ENCODE data around the gene ATRIP.
"Not testable (repeated sequence)": the region's sequence is repeated elsewhere in the genome, so short reads cannot be mapped to it uniquely, and the experiment has no call there.

ATRIP gene

GRCh38 chr3:48469046-48469915, 22.7 kb downstream of the ATRIP start:
- no peak for DNase-seq (ENCODE audit: low spot score)

DNA sequence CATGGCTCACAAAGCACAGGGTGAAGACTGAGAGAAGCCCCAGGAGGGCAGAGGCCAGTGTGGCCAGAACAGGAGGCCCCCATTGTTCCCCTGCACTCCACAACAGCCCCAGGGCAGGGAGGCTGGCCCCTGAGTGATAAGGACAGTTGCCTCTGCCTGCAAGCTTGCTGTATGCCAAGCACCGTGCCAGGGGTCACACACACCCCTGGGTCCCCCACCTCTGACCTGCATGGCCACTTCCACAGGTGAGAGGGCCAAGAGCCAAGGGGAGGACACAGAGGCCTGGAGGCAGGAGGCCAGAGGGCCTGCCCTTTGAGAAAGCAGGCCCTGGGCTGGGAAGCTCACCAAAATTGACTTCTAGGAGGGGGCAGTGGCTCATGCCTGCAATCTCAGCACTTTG, 23.7 kb downstream of the ATRIP start:
- no peak for DNase-seq (ENCODE audit: low spot score)

DNA sequence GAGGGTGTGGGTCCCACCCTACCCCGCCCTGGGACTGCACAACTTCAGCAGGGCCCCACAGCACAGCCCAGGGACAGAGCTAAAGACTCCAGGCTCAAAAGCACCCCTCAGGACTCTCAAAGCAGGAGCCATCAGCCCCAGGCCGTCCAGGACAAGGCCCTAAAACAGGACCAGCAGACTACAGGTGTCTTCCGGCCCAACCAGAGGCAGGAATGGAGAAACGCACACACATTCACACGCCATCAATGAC, 26.1 kb downstream of the ATRIP start:
- peak; percentile 63 for DNase-seq (ENCODE audit: low spot score)

DNA sequence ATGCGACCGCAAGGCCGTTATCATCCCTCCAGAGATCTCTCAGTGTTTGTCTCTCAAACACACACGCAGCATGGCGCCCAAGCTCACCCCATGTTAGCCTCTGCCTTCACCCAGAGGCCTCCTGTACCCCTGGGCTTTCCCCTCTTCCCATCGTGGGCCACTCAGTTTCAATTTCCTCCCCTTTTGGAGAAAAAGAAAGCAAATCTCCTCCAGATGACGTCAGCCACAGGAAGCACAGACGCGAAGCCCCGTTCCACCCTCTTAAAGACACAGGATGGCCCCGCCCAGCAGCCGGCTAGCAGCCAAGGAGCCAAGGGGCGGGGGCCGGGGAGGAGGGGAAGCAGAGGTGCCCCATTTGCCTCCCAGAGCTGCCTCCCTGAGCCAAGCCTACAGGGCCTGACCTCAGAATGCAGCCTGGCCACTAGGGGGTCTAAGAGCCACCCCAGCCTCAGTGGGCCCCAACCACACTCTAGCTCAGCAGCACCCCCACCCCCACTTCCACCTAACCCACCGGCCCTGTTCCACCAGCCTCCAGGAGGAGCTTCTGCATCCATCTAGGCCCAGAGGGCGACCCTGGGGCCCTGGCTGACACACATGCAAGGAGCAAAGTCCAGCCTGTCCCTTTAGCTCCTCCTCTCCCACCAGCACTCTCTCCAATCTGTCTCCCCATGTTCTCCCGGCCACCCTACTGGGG, 26.5 kb downstream of the ATRIP start:
- DNase-seq (ENCODE audit: low spot score): peak; percentile 98

- DNase-seq (ENCODE audit: low spot score): no peak
These were observed 27.0 kb downstream of the ATRIP start for GRCh38 chr3:48473617-48473952.

DNA sequence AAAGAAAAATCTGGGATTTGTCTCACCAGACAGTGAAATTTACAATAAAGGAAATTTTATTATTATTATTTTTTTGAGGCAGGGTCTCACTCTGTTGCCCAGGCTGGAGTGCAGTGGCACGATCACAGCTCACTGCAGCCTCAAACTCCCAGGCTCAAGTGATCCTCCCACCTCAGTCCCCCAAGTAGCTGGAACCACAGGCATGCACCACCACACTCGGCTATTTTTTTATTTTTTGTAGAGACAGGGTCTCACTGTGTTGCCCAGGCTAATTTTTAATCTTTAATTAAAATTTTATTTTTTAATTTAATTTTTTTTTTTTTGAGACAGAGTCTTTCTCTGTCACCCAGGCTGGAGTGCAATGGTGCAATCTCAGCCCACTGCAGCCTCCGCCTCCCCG, 27.5 kb downstream of the ATRIP start:
- not testable (repeated sequence) for DNase-seq (ENCODE audit: low spot score)

GRCh38 chr3:48474619-48475018, 28.1 kb downstream of the ATRIP start:
- no peak for DNase-seq (ENCODE audit: low spot score)

DNA sequence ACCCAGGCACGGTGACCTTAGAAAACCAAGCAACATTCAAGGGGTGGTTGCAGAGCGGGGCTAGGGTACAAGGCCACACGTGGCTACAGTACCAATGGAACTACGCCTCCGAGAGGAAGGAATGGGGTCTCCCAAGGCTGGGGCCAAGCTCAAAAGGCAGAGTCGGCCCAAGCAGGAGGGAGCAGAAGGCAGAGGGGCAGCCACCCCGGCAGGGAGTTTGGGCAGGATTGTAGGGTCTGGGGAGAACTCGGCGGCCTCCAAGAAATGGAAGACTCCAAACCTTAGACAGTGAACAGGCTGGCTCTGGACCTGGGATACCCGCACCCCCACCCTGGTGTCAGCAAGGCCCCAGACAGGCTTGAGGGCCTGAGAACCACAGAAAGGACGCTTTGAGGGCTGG, 28.7 kb downstream of the ATRIP start:
- no peak for DNase-seq (ENCODE audit: low spot score)

DNA sequence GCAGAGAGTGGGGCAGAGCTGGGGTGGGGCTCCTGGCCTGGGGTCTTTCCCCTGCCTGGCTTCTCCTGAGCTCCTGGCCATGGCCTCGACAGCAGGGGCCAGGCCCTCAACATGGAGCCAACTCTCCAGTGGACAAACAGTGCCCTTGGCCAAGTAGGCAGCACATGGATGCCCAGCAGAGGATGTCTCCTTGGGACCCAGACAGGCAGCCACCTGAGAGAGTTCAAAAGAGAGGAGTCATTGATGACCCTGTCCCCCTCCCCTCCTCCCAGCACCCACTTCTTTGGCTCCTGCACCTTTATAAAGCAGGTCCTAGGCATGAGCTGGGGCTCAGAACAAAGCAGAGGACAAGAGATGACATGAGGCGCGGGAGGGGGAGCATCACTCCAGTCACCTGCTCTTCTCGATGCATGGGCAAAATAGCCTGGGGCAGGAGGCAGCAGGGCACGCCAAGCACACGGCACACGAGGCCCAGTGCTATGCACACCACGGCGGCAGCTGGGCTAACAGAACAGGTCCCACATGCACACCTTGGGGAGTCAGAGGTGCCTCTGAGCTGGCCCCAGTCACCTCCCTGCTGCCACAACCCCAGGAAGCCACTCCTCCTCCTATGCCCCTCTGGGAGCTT, 30.0 kb downstream of the ATRIP start:
- no peak for DNase-seq (ENCODE audit: low spot score)

- no peak for DNase-seq (ENCODE audit: low spot score)
These were observed 31.5 kb downstream of the ATRIP start for GRCh38 chr3:48477959-48478520.

DNA sequence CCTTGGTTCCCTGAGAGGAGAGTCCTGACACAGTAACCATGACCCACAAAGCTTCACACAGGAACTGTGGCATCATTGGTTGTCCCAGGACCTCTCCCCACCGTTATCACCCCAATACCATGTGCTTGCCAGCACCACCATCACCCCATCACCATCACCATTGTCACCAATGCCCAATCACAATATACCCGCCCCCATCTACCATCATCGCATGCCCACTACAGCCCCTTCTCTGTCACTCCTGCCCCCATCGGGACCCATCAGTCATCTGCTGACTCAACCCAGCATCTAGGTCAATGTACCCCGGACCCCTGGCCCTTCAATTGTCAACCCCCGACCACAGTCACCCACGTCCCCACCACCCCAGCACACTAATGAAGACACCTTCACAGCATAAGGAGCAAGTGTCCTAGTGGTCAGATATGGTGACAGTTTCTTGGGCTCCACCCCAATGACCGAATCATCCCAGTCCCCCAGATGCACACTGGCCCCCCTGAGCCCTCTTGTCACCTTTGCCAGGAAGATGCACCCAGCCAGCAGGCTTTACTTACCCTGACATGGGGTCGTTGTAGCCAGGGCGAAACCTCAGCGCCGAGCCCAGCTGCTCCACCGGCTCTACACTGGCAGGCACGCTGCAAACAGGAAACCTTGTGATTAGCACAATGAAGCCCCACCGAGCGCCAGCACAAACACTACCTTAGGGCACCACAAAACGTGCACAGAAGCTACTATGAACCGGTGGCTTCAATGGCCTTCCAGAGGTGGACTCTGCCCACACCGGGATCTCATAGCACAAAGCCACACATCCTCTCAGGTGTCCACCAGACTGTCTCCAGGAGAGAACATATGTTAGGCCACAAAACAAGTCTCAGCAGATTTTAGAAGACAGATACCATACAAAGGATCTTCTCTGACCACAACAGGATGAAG, 32.4 kb downstream of the ATRIP start:
- no peak for DNase-seq (ENCODE audit: low spot score)

DNA sequence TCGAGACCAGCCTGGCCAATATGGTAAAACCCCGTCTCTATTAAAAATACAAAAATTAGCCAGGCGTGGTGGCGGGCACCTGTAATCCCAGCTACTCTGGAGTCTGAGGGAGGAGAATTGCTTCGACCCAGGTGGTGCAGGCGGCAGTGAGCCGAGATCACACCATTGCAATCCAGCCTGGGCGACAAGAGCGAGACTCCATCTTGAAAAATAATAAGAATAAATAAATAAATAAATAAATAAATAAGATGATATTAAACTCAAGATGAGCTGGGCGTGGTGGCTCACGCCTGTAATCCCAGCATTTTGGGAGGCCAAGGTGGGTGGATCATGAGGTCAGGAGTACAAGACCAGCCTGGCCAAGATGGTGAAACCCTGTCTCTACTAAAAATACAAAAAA, 34.4 kb downstream of the ATRIP start:
- not testable (repeated sequence) for DNase-seq (ENCODE audit: low spot score)

- DNase-seq (ENCODE audit: low spot score): not testable (repeated sequence)
These were observed 36.3 kb downstream of the ATRIP start for GRCh38 chr3:48482822-48483221.

DNA sequence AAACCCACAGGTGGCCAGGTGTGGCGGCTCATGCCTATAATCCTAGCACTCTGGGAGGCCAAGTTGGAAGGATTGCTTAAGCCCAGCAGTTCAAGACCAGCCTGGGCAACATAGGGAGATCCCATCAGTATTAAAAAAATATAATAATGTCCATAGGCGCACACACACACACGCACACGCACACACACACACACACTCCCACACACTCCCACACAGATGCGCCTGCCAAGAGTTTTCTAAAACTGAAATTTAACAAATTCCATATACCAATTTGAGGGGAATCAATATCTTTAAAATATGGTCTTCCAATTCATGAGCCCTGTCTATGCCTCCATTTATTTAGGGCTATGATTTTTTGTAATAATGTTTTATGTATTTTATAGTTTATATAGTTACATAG, 40.4 kb downstream of the ATRIP start:
- no peak for DNase-seq (ENCODE audit: low spot score)

DNA sequence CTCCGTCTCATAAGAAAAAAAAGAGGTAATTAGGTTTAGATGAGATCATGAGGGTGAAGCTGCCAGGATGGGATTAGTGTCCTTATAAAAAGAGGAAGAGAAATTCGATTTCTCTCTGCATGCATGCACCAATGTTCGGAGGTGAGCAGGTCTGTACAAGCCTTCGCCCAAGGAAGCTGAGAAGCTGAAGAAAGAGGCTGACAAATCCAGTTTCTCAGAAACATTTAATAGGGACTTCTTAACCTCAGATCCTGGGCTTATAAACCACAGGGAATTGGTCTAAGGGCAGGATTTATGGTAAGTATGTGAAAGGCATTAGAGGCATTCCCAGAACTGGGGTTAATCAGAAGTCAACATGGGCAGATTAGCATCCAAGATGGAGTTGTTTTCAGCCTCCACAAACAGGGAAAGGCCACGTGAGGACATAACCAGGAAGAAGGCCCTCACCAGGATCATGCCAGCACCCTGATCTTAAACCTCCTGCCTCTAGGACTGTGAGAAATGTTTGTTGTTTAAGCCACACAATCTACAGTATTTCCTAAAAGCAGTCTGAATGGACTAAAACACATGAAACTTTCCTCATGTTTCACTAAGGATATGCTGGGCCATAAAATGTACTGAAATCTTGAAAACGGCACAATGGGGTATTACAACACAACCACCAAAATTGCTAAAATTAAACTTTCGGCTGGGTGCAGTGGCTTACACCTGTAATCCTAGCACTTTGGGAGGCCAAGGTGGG, 46.1 kb downstream of the ATRIP start:
- no peak for DNase-seq (ENCODE audit: low spot score)

DNA sequence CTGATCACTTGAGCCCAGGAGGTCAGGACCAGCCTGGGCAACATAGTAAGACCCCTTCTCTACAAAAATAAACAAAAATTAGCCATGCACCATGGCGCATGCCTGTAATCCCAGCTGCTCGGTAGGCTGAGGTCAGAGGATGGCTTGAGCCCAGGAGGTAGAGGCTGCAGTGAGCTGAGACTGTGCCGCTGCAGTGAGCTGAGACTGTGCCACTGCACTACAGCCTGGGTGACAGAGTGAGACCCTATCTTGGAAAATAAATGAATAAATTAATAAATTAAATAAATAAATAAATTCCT, 46.6 kb downstream of the ATRIP start:
- DNase-seq (ENCODE audit: low spot score): no peak

GRCh38 chr3:48500656-48501055, 54.1 kb downstream of the ATRIP start:
- DNase-seq (ENCODE audit: low spot score): no peak

DNA sequence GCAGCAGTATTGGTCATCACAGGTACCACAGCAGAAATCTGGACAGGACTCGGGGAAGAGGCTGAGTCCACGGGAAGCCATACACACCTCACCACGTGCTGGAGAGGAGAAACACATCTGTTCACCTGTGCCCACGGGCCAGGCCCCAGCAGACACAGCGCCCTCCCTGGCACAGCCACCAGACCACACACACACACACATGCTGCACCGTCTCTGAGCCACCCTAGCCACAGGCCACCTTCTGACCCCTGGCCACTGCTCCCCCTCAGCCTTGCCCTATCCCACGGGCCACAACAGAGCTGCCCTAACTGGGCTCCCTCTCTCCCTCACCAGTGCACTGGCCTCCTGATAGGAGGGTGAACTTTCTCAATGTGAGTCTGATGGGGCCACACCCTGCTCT, 54.7 kb downstream of the ATRIP start:
- DNase-seq (ENCODE audit: low spot score): no peak

GRCh38 chr3:48502121-48502520, 55.6 kb downstream of the ATRIP start:
- no peak for DNase-seq (ENCODE audit: low spot score)

DNA sequence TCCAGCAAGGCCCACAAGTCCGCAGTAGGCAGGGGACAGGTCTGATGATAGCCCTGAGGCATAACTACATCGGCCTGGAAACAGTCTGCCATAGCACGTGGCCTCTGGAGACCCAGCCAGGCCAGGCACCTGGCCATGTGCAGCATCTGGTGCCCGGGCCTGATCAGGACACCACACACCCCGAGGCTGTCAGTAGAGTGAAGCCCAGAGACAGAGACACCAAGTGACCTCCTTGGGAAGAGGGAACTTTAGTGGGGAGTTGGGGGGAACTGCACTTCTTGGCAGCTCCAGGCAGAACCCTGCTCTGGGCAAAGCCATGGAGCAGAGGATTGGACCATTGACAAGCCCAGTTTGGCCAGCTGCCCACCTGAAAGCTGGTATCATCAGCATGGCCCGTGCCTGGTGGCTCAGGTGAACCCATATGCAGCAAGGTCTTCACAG, 56.2 kb downstream of the ATRIP start:
- no peak for DNase-seq (ENCODE audit: low spot score)

- peak; percentile 59 for DNase-seq (ENCODE audit: low spot score)
These were observed 57.0 kb downstream of the ATRIP start for GRCh38 chr3:48503401-48504050.

Data from HuH-7 (cell line).